ENCODE measurements around the gene GRN. TPM values are rescaled to one million over a fixed set of nuclear protein-coding genes. Genes with fewer than 3 reads are reported as not detected.

The GRN gene
- total and polyA plus RNA-seq, 2 donors (not counting 3 experiments of a cell fraction or from before 2014, with no cell fraction given), result 343 to 1,034 TPM

DNA sequence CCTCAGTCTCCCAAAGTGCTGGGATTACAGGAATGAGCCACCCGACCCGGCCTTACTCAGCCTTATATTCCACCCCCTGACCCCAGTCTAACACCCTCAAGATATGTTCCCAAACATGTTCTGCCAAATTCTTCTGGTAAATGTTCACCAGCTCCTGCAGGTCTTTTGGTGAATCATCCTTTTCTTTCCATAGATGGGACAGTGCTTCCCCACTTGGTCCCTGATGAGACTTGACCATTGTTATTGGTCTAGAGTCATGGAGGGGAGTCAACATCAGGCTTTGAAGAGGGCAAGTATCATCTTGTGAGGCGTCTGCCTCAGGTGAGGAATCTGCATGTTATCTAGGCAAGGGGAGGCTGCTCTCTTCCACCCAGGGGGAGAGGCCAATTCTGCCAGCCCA lies 47.1 kb upstream of the GRN start:
- Histone ChIP-seq H3K4me2 (ENCODE audit: insufficient read depth, low read length) (no peak overlapping the region), H3K36me3 (ENCODE audit: control insufficient read depth in 2 of 2, extremely low read depth in 1 of 2, insufficient read depth in 2 of 2, low read length in 2 of 2) (no peaks in the 10 kb centered on the region), H3K79me2 (ENCODE audit: control insufficient read depth, insufficient read depth, low read length) (no peaks in the 10 kb centered on the region), H3K9me1 (replicated peaks; ENCODE audit: control insufficient read depth, extremely low read depth, insufficient read depth, low read length) (no peaks in the 10 kb centered on the region), H4K20me1 (replicated peaks; ENCODE audit: control insufficient read depth, extremely low read depth, insufficient read depth, low read length) (no peaks in the 10 kb centered on the region), H3K27ac (ENCODE audit: insufficient read depth, low read depth, low read length) (no peak overlapping the region), H3K9me3 (replicated peaks; ENCODE audit: control insufficient read depth, insufficient read depth, low read length) (no peaks in the 10 kb centered on the region), H3K4me1 (ENCODE audit: control insufficient read depth, extremely low read depth, insufficient read depth, low read length) (no peaks in the 10 kb centered on the region), H2AFZ (ENCODE audit: low read depth, low read length) (no peak overlapping the region), H3K9ac (replicated peaks; ENCODE audit: extremely low read depth, insufficient read depth, low read length) (no peak overlapping the region), H3K4me3 (replicated peaks in 1 of 3; ENCODE audit: insufficient read depth in 1 of 3, low read depth in 1 of 3, low read length in 3 of 3) (no peak overlapping the region), H3K27me3 (ENCODE audit: control insufficient read depth in 2 of 2, insufficient read depth in 2 of 2, low read length in 2 of 2) (peaks cover 2 to 3% of the 10 kb centered on the region in 2 experiments)
- CTCF ChIA-PET, result no interaction called here
- POLR2A ChIA-PET, result no interaction called here
- intact Hi-C loops (cut with micrococcal nuclease), result no loop called here
- TF ChIP-seq FOS (IDR thresholded peaks at IDR 0.05; ENCODE audit: borderline replicate concordance, insufficient read depth, low read length) (no peak), GATA2 (IDR thresholded peaks at IDR 0.05; ENCODE audit: insufficient read depth, insufficient read length, low read depth, low read length) (no peak), JUN (IDR thresholded peaks at IDR 0.05; ENCODE audit: borderline replicate concordance, insufficient read depth, insufficient read length, low read depth) (no peak), POLR2A (IDR thresholded peaks at IDR 0.05; ENCODE audit: low read depth, low read length) (no peak), EZH2 (IDR thresholded peaks at IDR 0.05; ENCODE audit: borderline replicate concordance, low read depth, low read length, severe bottlenecking) (no peak), MYC (IDR thresholded peaks at IDR 0.05; ENCODE audit: low read depth, low read length) (no peak), POLR2AphosphoS5 (IDR thresholded peaks at IDR 0.05; ENCODE audit: insufficient read depth, low read depth, low read length) (no peak)
- TF ChIP-seq, protein P1, sequence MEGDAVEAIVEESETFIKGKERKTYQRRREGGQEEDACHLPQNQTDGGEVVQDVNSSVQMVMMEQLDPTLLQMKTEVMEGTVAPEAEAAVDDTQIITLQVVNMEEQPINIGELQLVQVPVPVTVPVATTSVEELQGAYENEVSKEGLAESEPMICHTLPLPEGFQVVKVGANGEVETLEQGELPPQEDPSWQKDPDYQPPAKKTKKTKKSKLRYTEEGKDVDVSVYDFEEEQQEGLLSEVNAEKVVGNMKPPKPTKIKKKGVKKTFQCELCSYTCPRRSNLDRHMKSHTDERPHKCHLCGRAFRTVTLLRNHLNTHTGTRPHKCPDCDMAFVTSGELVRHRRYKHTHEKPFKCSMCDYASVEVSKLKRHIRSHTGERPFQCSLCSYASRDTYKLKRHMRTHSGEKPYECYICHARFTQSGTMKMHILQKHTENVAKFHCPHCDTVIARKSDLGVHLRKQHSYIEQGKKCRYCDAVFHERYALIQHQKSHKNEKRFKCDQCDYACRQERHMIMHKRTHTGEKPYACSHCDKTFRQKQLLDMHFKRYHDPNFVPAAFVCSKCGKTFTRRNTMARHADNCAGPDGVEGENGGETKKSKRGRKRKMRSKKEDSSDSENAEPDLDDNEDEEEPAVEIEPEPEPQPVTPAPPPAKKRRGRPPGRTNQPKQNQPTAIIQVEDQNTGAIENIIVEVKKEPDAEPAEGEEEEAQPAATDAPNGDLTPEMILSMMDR (IDR thresholded peaks at IDR 0.05; ENCODE audit: extremely low read depth in 1 of 2, insufficient read depth in 1 of 2, low read depth in 1 of 2, low read length in 2 of 2), result no peak
- TF ChIP-seq, protein P2, sequence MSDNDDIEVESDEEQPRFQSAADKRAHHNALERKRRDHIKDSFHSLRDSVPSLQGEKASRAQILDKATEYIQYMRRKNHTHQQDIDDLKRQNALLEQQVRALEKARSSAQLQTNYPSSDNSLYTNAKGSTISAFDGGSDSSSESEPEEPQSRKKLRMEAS (IDR thresholded peaks at IDR 0.05; ENCODE audit: insufficient read depth, insufficient read length), result no peak
- BruUV-seq (replicated peaks), result no TSS peak
- dilution Hi-C loops (cut with MboI; ENCODE audit: extremely low pct_ligation_motif_present, low sequenced_read_pairs), result no loop called here
- FAIRE-seq, result no peak
- no peak for DNase-seq (ENCODE audit: low read depth, low spot score)

Measured in endothelial cell of umbilical vein (primary cell).